Thoracic aorta (tissue), 2 donors: ENCODE results near the gene CRTC1. TPM values are rescaled to one million over a fixed set of nuclear protein-coding genes. Genes with fewer than 3 reads are reported as not detected.
"Not testable (repeated sequence)": the region's sequence is repeated elsewhere in the genome, so short reads cannot be mapped to it uniquely, and the experiment has no call there.

ENCODE experiments used
- ATAC-seq: fragments of 150-250 bp; one replicate; pipeline ENCODE4 v1.8.0; 2017; ENCODE audit warnings: low read depth; ENCODE audit not compliant: insufficient number of reproducible peaks, low FRiP score
- DNase-seq: peaks from one replicate; pipeline ENCODE4 v3.0.0-alpha.2; 2020; ENCODE audit warnings: low spot score
- H3K27ac ChIP-seq, 2 donors: fragments of 200-600 bp; sonication (generic); 1 replicate in 1 of 2; 2 replicates in 1 of 2; pipeline ENCODE4 v1.5.1; 2016; ENCODE audit warnings: mild to moderate bottlenecking in 2 of 2, moderate library complexity in 2 of 2
- H3K27me3 ChIP-seq: fragments of 200-600 bp; sonication (generic); replicated peaks from 2 replicates; pipeline ENCODE4 v1.6.0; 2016; ENCODE audit warnings: mild to moderate bottlenecking; ENCODE audit not compliant: insufficient read depth
- H3K36me3 ChIP-seq: fragments of 200-600 bp; sonication (generic); one replicate; pipeline ENCODE4 v1.5.1; 2016
- H3K4me1 ChIP-seq, 2 donors: fragments of 200-600 bp; sonication (generic); 1 replicate in 1 of 2; 2 replicates in 1 of 2; pipeline versions ENCODE4 v1.5.1 to v1.6.0; 2016; ENCODE audit warnings: low read depth in 2 of 2, mild to moderate bottlenecking in 1 of 2; ENCODE audit not compliant: control insufficient read depth in 1 of 2
- H3K4me3 ChIP-seq: fragments of 200-600 bp; sonication (generic); 2 replicates; pipeline ENCODE4 v1.5.1; 2016; ENCODE audit warnings: mild to moderate bottlenecking
- H3K9me3 ChIP-seq: fragments of 200-600 bp; sonication (generic); 2 replicates; pipeline ENCODE4 v1.5.1; 2016
- CTCF ChIP-seq: fragments of 200-600 bp; sonication (generic); IDR thresholded peaks from one replicate; pipeline ENCODE4 v1.5.1; 2019; ENCODE audit warnings: antibody characterized with exemption
- total RNA-seq, 2 donors: library from RNA; depleted of rRNA; stranded (reverse); fragments of >200 nt; gene quantifications; one replicate each; pipeline versions ENCODE4 v1.1.0 to v1.2.3, GENCODE V29; 2016

CRTC1 gene
- total RNA-seq, 2 donors from 2014 or later = 8.7 to 11.2 TPM

- H3K27ac ChIP-seq = no peak overlapping the region
- no peak for ATAC-seq
- H3K4me1 ChIP-seq = no peaks in the 10 kb centered on the region
- no peak overlapping the region for H3K4me3 ChIP-seq
- TF ChIP-seq CTCF = no peak
- DNase-seq = no peak
- H3K9me3 ChIP-seq = no peaks in the 10 kb centered on the region
- no peaks in the 10 kb centered on the region for H3K36me3 ChIP-seq
- no peaks in the 10 kb centered on the region for H3K27me3 ChIP-seq
Observed at GRCh38 chr19:18719541-18719940, 36.1 kb downstream of the CRTC1 start.

- TF ChIP-seq CTCF = no peak
- Histone ChIP-seq H3K27me3 (no peaks in the 10 kb centered on the region), H3K9me3 (no peaks in the 10 kb centered on the region), H3K36me3 (no peaks in the 10 kb centered on the region), H3K4me1 (no peaks in the 10 kb centered on the region), H3K27ac (no peak overlapping the region), H3K4me3 (no peak overlapping the region)
- no peak for ATAC-seq
- no peak for DNase-seq
Observed at GRCh38 chr19:18723871-18724377, 40.4 kb downstream of the CRTC1 start.

GRCh38 chr19:18725841-18726770, 42.6 kb downstream of the CRTC1 start:
- Histone ChIP-seq H3K27ac (no peak overlapping the region), H3K27me3 (no peaks in the 10 kb centered on the region), H3K9me3 (no peaks in the 10 kb centered on the region), H3K36me3 (no peaks in the 10 kb centered on the region), H3K4me1 (no peaks in the 10 kb centered on the region), H3K4me3 (no peak overlapping the region)
- DNase-seq = no peak
- no peak for TF ChIP-seq CTCF
- ATAC-seq = no peak

GRCh38 chr19:18726846-18727245, 43.4 kb downstream of the CRTC1 start:
- no peaks in the 10 kb centered on the region for H3K4me1 ChIP-seq
- no peaks in the 10 kb centered on the region for H3K27me3 ChIP-seq
- ATAC-seq (no peak), DNase-seq (no peak)
- no peaks in the 10 kb centered on the region for H3K36me3 ChIP-seq
- TF ChIP-seq CTCF = no peak
- no peak overlapping the region for H3K27ac ChIP-seq
- no peaks in the 10 kb centered on the region for H3K9me3 ChIP-seq
- H3K4me3 ChIP-seq = no peak overlapping the region

- H3K27ac ChIP-seq, DNase-seq, H3K36me3 ChIP-seq, ATAC-seq, H3K4me3 ChIP-seq, H3K4me1 ChIP-seq, H3K9me3 ChIP-seq, H3K27me3 ChIP-seq: not testable (repeated sequence)
Observed at GRCh38 chr19:18727602-18728001, 44.1 kb downstream of the CRTC1 start.
